ENCODE data around the gene COBLL1.
"Not testable (repeated sequence)": the region's sequence is repeated elsewhere in the genome, so short reads cannot be mapped to it uniquely, and the experiment has no call there.

COBLL1 gene

GRCh38 chr2:164710837-164711765 lies 130.5 kb downstream of the COBLL1 start:
- no peak for DNase-seq

GRCh38 chr2:164710252-164710836 lies 131.3 kb downstream of the COBLL1 start:
- DNase-seq: not testable (repeated sequence)

GRCh38 chr2:164706522-164706921 lies 135.1 kb downstream of the COBLL1 start:
- DNase-seq: no peak

GRCh38 chr2:164705412-164706167 lies 136.0 kb downstream of the COBLL1 start:
- no peak for DNase-seq

- DNase-seq: no peak
Observed at GRCh38 chr2:164703915-164704706, 137.5 kb downstream of the COBLL1 start.

GRCh38 chr2:164701565-164701964 lies 140.1 kb downstream of the COBLL1 start:
- DNase-seq: no peak

GRCh38 chr2:164700390-164700789 lies 141.2 kb downstream of the COBLL1 start:
- DNase-seq: no peak

- no peak for DNase-seq
Observed at GRCh38 chr2:164697688-164698461, 143.7 kb downstream of the COBLL1 start.

GRCh38 chr2:164696634-164697033 lies 145.0 kb downstream of the COBLL1 start:
- DNase-seq: no peak

GRCh38 chr2:164694275-164694695 lies 147.3 kb downstream of the COBLL1 start:
- DNase-seq: no peak

GRCh38 chr2:164693834-164694233 lies 147.8 kb downstream of the COBLL1 start:
- no peak for DNase-seq

- no peak for DNase-seq
Observed at GRCh38 chr2:164693390-164693789, 148.2 kb downstream of the COBLL1 start.

- DNase-seq: no peak
Observed at GRCh38 chr2:164692958-164693357, 148.7 kb downstream of the COBLL1 start.

- DNase-seq: no peak
Observed at GRCh38 chr2:164692114-164692513, 149.5 kb downstream of the COBLL1 start.

- no peak for DNase-seq
Observed at GRCh38 chr2:164691346-164691887, 150.2 kb downstream of the COBLL1 start.

- DNase-seq: no peak
Observed at GRCh38 chr2:164690361-164690760, 151.3 kb downstream of the COBLL1 start.

- no peak for DNase-seq
Observed at GRCh38 chr2:164688896-164689419, 152.7 kb downstream of the COBLL1 start.

- DNase-seq: no peak
Observed at GRCh38 chr2:164681009-164681408, 160.6 kb downstream of the COBLL1 start.

- DNase-seq: no peak
Observed at GRCh38 chr2:164678631-164679149, 162.9 kb downstream of the COBLL1 start.

- no peak for DNase-seq
Observed at GRCh38 chr2:164677733-164678132, 163.9 kb downstream of the COBLL1 start.

- no peak for DNase-seq
Observed at GRCh38 chr2:164677271-164677670, 164.4 kb downstream of the COBLL1 start.
